Measurements from ENCODE around the gene MINK1.

MINK1 gene

DNA sequence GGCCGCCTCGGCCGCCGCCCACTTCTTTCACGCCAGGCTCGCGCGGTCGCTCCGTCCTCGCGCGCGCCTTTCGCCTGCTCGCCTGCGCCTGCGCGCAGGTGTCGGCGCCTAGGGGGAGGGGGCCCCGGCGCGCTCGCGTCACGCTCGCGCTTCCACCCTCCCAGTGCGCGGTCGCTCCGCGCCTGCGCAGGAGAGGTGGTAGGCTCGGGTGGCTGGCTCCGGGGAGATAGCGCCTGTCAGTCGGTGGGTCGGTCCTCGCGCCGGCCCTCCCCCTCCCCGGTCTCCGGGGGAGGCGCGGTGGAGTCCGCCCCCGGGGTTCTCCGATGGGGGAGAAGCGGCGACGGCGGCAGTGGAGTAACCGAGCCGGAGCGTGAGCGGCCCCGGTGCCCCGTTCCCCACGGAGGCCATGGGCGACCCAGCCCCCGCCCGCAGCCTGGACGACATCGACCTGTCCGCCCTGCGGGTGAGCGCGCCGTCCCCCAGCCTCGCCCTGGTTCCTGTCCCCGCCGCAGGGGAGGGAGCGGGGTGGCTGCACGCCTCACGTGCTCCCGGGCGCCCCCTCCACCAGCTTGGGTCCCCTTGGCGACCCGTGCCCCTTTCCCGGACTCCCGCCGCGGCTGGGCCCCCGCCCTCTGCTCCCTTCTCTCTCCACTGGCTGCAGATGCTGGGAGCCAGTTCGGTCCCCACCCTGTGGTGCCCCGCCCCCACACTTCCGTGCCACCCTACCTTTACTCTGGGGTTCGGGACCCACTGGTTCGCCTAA, at the start of gene MINK1:
MINK1 (plus strand) TSS at position 163 of the 763 bp plus-strand sequence; CDS start at position 407, 244 bp downstream.
- peak; percentile 50 to 52 for DNase-seq

DNA sequence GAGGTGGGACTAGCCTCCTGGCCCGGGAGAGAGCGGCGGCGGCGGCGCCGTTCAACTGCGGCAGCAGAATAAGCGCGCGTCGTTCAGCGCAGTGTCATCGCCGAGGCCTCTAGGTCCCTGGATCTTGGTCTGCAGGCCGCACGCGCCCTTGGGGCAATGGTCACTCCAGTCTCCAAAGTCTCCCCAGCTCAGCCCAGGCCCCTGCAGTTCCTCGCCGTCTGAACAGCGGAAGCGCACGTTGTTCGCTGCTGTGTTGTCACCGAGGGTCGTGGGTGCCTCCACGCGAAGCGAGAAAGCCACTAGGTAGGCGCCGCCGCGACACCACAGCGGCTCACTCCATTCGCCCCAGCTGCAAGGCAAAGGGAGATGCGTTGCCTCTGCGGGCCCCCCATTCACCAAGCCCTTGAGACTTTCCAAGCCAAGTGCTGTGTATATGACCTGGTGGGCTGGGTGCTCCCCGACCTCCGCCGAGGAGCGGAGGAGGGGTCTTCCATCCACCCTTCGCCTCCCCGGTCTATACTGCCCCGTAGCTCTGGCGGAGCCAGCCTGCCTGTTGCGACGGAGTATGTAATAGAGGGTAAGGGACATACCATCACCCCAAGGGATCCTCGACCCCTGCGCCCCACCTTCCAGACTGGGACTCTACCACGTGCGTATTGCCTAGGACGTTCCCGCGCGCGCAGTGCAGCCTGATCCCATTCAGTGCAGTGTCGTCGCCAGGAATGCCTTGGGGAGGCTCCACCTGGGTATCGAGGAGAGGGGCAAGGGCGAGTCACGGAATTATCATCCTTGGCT, 47.6 kb upstream of the MINK1 start:
- no peak for DNase-seq

DNA sequence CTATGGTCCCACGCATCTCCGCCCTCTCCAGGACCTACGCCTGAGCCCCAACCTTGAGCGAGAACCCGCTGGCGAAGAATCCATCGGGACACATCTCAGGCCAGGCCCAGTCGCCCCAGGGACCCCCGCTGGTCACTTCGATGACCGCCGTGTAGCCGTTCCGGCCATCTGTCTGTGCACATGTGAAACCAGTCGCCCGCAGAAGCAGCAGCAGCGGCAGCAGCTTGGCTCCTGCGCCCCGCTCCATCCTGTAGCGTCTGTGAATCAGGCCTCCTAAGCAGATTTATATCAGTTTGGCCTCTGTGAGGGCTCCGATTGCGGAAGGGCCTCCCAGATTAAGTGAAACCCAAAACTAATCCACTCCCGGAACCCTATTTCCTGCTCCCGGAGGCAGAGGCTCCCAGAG, 47.0 kb upstream of the MINK1 start, which contains the start of gene VMO1:
VMO1 (minus strand) TSS at position 259 of the 406 bp plus-strand sequence; CDS start at position 247, 12 bp downstream.
- no peak for DNase-seq

DNA sequence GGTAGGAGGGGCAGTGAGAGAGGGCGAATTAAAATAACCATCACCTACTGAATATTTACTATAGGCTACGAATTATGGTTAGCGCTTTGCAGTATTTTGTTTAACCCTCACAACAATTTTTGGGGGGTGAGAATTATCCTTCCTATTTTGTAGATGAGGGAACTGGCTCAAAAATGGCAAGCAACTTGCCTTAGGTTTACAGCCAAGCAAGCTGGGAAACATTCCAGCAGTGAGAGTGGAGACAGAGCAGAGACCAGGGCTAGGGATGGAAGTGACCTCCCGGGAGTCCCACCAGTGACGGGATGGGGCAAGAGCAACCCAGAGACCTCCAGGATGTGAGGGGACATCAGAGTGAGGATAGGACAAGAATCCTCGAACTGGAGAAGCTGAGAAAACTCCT, 46.6 kb upstream of the MINK1 start:
- no peak for DNase-seq

DNA sequence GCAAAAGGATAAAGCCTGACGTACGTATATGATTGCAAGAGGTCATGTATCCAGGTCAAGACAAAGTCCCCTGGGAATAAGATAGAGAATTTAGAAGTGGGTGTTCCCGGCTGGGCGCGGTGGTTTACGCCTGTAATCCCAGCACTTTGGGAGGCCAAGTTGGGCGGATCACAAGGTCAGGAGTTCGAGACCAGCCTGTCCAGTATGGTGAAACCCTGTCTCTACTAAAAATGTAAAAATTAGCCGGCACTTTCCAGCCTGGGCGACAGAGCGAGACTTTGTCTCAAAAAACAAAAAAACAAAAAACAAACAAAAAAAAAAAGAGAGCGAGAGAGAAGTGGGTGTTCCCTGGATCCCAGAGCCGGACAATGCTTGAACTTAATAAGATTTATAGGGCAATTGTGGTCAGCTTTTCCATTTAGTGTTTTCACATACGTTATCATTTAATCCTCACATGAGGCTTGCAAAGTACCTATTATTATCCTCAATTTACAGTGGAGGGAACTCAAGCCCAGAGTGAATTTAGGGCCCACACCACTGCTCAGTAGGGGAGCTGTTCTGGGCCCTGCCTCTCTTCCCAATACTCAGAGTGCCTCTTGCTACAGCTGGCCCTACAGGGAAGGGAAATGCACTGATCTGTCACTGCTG, 44.9 kb upstream of the MINK1 start:
- DNase-seq, result no peak

DNA sequence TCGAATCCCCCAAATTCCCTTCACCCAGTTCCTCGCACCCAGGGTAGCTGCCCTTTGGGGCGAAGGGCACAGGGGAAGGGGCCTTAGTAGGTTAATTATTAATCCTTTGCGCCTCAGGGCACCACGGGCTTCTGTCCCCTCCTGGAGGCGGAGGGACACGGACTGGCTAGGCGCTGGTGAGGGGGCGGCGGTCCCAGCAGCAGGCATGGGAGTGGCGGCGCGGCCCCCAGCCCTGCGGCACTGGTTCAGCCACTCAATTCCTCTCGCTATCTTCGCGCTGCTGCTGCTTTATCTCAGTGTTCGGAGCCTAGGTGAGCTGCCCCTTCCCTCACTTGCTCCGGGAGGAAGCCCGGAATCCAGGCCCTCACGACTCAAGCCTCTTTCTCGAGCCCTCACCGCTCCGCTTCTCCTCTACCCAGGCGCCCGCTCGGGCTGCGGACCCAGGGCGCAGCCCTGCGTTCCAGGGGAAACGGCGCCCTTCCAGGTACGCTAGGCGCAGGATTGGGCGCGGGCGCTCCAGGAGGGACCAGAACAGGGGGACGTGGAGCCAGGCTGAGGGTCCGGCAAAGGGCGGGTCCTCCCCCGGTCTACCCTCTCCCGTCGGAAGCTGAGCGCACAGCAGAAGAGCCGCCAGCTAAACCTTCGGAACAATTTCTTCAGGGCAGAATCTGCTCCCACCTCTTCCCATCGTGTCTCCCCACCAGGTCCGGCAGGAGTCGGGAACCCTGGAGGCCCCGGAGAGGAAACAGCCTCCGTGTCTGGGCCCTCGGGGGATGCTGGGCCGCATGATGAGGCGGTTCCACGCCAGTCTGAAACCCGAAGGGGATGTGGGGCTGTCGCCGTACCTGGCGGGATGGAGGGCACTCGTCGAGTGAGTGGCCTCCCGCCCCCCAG, 44.1 kb upstream of the MINK1 start, which contains the start of gene GLTPD2:
GLTPD2 (plus strand) TSS at position 158 of the 894 bp plus-strand sequence; CDS start at position 206, 48 bp downstream.
- no peak for DNase-seq

DNA sequence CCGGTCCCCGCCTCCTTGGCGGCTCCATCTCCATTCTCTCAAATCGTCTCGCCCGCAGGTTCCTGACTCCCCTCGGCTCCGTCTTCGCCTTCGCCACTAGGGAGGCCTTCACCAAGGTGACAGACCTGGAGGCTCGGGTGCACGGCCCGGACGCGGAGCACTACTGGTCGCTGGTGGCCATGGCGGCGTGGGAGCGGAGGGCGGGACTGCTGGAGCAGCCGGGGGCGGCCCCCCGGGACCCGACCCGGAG, 43.5 kb upstream of the MINK1 start:
- peak in 1 of 2 experiments; percentile 38 for DNase-seq

DNA sequence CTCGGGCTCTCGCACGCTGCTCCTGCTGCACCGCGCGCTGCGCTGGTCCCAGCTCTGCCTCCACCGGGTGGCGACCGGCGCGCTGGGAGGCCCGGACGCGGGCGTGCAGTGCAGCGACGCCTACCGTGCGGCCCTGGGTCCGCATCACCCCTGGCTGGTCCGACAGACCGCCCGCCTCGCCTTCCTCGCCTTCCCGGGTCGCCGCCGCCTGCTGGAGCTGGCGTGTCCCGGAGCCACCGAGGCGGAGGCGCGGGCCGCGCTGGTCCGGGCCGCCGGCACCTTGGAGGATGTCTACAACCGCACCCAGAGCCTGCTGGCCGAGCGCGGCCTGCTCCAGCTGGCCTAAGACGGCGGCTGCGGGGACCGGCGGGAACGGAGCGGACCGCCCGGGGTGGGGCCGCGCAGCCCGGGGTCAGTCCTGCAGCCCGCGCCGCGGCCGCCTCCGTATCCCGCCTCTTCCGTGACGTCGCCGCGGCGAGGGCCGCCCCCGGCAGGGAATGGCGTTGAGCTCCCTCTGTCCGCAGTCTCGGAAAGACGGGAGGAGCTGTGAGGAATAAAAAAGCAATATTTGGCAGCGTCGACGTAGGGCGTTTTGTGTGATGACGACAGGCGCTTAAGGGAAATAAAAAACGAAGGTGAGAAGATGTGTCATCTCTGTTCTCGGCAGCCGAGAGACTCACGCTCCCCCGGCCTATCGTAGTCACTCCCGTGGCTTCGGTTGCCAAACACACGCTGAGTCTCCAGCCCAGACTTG, 43.0 kb upstream of the MINK1 start:
- DNase-seq, result peak; percentile 40 to 41

DNA sequence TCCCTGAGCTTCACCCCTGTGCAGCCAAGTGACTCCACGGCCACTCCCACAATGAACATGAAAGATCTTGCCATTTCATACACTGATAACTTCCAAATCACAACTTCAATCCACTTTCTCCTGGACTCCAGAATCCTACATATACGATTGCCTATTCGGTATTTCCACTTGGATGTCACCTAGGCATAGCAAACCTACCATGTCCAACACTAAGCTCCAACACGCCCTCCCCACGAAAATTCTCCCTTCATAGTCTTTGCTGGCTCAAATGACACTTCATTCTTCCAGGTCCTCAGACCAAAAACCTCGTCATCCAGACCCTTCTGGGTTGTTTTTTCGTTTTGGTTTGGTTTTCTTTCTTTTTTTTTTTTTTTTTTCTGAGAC, 42.4 kb upstream of the MINK1 start:
- DNase-seq, result no peak

DNA sequence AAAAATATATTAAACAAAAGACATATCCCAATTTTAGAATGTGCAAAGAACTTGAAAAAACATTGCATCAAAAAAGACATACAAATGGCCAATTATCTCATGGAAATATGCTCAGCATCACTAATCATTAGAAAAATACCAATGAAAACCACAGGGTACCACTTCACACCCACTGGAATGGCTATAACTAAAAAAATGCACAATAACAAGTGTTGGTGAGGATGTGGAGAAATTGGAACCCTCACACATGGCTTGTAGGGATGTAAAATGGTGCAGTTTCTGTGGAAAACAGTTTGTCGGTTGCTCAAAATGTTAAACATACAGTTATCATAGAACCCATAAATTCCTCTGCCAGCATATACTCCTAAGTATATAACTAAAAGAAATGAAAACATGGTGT, 38.0 kb upstream of the MINK1 start:
- no peak for DNase-seq

DNA sequence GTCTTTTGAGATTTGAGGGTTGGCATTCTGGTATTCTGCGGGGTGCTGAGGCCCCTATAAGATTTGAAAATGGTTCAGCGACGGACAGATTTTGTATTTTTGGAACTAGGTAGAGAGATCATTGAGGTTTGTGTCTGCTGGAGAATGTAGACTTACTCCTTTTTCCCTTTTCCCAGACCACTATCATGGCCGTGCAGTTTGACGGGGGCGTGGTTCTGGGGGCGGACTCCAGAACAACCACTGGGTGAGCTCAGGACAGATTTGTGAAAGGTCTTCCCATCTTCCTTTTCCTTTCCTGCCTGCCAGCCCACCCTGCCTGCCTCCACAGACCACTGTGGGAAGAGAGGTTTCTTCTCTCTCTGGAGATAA, 36.6 kb upstream of the MINK1 start:
- peak in 1 of 2 experiments; percentile 3 for DNase-seq

DNA sequence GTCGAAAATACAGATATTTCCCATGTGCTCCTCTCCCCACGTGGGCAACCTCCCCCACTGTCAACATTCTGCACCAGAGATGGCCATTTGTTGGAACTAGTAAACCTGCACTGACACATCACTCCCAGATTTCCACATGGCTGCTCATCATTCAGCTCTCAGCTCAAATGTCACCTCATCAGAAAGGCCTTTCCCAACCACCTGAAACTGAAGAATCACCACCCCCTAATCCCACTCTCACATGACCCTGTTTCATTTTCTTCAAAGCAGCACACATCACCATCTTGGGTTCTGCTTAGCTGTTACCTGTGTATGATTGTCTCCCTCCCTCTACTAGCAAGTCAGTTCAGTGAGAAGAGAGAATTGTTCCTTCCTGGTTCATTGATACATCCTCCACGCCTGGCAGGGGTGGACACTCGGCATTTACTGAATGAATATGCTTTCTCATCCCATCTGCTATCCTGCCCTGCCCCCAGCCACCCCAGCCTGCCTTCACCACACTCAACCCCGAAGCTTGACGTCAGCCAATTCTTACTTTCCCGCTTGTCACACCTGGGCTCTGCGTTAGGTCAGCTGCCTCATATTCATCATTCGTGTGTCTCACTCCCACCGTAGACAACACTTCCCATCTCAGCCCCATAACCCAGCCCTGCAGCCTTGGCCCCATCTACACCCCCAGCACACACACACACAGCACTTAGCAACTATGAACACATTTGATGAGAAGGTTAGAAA, 32.5 kb upstream of the MINK1 start:
- no peak for DNase-seq

DNA sequence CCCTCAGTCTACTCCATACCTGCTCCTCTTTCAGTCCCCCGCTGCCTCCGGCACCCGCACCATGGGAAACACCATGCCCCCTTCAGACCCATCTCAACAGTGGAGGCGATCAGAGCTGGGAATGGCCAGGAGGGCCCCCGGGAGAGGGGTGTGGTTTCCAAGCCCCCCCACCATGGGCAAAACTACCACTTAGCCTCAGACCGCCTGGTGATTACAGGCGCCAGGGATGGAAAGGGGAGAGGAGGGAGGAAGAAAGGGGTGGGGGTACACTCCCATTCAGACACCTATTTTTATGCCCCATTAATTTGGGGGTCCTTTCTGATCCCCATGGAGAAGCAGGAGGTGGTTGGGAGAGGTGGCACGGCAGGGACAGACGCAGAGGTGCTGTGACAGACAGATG, 30.9 kb upstream of the MINK1 start, which contains the start of gene C17orf114:
C17orf114 (minus strand) TSS at position 101 of the 400 bp plus-strand sequence.
- DNase-seq, result no peak

DNA sequence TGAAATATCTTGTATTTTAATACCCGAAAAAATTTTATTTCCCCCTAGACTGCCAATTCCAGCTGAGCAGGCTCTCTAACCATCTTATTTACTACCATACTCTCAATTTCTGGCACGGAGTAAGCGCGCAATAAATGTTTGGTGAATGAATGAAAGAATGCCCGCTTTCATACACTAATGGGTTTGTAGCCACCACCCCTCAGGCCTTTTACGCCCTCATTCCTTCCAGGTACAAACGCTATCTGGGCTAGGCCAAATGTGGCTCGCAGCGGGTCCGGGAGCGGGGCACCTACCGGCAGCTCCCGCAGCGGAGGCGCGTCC, 26.7 kb upstream of the MINK1 start:
- peak in 1 of 2 experiments; percentile 2 for DNase-seq

DNA sequence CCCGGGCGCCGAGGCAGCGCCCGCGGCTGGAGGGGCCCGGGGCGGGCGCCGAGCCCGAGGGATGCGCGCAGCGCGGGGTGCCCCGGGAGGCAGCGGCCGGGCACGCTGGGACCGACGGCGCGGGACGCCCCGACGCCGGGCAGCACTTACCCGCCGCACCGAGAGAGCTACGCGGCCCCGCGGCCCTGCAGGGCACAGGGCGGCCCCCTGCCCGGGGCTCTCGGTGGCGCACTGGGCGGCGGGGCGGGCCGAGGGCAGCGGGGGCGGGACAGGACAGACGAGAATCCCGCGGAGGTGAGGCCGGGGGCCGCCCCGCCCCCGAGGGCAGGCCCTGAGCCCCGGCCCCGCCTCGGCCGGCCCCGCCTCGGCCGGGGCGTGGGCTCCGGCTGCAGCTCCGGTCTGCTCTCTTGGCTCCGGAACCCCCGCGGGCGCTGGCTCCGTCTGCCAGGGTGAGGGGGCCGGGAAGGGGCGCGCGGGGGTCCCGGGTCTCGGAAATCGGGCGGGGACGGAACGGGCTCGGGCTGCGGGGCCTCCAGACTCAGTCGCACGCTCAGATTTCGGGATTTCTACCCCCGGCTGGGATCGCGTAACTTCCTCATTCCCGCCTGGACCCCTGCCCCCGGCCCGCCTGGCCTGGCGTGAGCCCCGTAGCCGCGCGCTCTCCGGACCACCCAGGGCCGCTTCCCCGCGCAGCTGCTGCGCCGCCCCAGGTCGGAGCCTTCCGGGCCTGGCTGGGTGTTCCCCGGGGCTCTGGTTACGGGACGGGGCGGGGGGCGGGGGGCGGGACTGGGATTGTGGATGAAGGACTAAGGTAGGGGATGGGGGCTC, 26.1 kb upstream of the MINK1 start, which contains the start of gene PLD2:
PLD2 (plus strand) TSS at position 376 of the 828 bp plus-strand sequence. CDS start 621 bp downstream, outside the sequence.
- DNase-seq, result peak; percentile 31 to 39

DNA sequence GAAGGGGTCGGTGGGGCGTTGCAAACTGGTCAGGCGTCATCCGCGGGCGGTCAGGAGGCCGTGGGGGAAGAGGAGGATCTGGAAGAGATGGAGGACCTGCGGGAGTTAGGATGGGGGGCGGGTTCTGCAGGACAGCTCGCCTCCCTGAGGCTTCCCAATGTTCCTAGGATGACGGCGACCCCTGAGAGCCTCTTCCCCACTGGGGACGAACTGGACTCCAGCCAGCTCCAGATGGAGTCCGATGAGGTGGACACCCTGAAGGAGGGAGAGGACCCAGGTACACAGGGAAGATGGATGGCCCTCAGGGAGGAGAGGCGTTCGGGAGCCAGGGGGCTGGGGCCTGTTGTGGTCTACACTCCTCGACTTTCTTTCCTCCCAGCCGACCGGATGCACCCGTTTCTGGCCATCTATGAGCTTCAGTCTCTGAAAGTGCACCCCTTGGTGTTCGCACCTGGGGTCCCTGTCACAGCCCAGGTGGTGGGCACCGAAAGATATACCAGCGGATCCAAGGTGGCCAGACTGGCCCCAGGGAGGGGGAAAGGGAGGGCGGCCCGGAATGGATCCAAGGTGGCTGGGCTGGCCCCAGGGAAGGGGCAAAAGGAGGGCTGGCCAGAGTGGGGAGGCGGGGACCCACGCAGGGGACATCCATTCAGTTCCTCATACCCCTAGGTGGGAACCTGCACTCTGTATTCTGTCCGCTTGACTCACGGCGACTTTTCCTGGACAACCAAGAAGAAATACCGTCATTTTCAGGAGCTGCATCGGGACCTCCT, 25.3 kb upstream of the MINK1 start:
- no peak for DNase-seq

DNA sequence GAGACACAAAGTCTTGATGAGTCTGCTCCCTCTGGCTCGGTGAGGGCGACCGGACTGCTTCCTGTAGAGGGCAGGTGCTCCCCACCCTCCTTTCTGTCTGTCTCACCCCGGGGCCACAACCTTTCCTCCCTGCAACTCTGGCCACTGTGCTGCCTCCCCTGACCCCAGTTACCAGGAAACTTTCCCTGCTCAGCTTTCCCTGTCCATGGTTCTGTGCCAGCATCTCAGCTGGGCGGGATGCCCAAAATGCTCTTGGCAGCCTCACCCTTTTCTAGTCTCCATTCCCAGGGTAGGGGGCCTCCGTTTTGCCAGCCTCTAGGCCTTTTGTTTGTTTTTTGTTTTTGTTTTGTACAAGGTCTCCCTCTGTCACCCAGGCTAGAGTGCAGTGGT, 24.8 kb upstream of the MINK1 start:
- DNase-seq, result no peak

DNA sequence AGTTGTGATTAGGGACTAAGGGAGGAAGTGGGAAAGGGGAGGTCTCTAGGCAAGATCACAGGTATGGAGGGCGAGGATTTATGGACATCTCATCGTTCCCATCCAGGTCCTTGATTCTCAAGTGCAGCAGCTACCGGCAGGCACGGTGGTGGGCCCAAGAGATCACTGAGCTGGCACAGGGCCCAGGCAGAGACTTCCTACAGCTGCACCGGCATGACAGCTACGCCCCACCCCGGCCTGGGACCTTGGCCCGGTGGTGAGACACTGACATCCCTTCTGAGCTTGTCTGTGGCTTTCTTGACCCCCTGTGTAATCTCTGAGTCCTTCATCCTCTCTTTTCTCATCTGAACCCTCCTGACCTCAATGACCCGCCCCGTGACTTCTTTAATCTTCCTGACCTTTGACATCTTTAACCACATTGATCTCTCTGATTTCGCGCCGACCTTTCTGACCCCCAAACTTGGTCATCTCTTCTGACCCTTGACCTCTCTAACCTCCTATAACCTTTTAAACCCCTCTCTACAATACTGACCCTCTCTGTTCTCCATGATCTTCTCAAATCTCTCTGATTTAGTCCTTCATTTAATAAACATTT, 22.3 kb upstream of the MINK1 start:
- DNase-seq, result no peak

DNA sequence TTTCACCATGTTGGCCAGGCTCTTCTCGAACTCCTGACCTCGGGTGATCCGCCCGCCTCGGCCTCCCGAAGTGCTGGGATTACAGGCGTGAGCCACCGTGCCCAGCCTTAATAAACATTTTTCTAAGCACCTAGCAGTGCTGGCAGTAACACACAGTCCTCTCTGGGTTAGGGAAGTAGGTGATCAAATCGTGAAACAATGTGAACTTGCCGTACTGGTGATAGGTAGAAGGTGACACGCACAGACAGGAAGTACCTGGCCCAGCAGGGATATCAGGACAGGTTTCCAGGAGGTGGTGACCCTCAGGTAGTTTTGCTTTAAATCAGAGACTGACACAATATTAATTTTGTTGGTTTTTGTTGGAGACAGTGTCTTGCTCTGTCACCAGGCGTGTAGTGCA, 21.7 kb upstream of the MINK1 start:
- no peak for DNase-seq

All from Kasumi-1 (cell line).